ENCODE results near the gene CCDC18.
"Not testable (repeated sequence)": the region's sequence is repeated elsewhere in the genome, so short reads cannot be mapped to it uniquely, and the experiment has no call there.

CCDC18 gene

DNA sequence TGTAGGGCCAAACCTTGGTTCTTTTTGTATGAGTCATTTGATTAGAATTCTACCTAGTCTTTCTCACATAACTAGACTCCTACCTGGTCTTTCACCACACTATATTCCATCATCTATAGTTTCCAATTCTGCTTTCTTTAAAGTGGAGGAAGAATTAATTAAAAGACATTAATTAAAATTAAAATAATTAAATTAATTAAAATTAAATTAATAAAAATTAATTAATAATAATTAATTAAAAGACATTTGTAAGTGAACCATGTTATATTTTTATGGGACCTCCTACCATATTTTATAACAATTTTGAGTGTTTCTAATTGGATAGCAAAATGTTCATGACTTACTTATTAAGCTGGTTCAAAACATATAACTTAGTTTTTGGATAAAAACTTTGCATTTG, 77.4 kb downstream of the CCDC18 start:
- TF ChIP-seq, protein P1, sequence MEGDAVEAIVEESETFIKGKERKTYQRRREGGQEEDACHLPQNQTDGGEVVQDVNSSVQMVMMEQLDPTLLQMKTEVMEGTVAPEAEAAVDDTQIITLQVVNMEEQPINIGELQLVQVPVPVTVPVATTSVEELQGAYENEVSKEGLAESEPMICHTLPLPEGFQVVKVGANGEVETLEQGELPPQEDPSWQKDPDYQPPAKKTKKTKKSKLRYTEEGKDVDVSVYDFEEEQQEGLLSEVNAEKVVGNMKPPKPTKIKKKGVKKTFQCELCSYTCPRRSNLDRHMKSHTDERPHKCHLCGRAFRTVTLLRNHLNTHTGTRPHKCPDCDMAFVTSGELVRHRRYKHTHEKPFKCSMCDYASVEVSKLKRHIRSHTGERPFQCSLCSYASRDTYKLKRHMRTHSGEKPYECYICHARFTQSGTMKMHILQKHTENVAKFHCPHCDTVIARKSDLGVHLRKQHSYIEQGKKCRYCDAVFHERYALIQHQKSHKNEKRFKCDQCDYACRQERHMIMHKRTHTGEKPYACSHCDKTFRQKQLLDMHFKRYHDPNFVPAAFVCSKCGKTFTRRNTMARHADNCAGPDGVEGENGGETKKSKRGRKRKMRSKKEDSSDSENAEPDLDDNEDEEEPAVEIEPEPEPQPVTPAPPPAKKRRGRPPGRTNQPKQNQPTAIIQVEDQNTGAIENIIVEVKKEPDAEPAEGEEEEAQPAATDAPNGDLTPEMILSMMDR (IDR thresholded peaks at IDR 0.05; ENCODE audit: insufficient read depth, low read length, poor library complexity, severe bottlenecking): no peak
- no peaks in the 10 kb centered on the region for H3K27me3 ChIP-seq (replicated peaks; ENCODE audit: control insufficient read depth, insufficient read depth, low read length)
- peaks cover 7% of the 10 kb centered on the region for H3K36me3 ChIP-seq (ENCODE audit: control insufficient read depth, insufficient read depth, low read length)
- no peak for DNase-seq (ENCODE audit: extremely low read depth, insufficient read length)
- no peak overlapping the region for H3K4me3 ChIP-seq (replicated peaks; ENCODE audit: low read depth, low read length)

DNA sequence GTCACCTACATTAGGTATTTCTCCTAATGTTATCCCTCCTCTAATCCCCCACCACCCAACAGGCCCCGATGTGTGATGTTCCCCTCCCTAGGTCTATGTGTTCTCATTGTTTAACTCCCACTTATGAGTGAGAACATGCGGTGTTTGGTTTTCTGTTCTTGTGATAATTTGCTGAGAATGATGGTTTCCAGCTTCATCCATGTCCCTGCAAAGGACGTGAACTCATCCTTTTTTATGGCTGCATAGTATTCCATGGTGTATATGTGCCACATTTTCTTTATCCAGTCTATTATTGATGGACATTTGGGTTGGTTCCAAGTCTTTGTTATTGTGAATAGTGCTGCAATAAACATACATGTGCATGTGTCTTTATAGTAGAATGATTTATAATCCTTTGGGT, 80.2 kb downstream of the CCDC18 start:
- not testable (repeated sequence) for H3K36me3 ChIP-seq (ENCODE audit: control insufficient read depth, insufficient read depth, low read length); DNase-seq (ENCODE audit: extremely low read depth, insufficient read length); H3K4me3 ChIP-seq (replicated peaks; ENCODE audit: low read depth, low read length); H3K27me3 ChIP-seq (replicated peaks; ENCODE audit: control insufficient read depth, insufficient read depth, low read length)

DNA sequence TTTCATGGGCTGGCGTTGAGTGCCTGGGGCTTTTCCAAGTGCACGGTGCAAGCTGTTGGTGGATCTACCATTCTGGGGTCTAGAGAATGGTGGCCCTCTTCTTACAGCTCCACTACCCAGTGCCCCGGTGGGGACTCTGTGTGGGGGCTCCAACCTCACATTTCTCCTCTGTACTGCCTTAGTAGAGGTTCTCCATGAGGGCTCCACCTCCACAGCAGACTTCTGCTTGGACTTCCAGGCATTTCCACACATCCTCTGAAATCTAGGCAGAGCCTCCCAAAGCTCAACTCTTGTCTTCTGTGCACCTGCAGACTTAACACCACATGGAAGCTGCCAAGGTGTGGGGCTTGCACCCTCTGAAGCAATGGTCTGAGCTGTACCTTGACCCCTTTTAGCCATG, 82.1 kb downstream of the CCDC18 start:
- Histone ChIP-seq H3K27me3 (replicated peaks; ENCODE audit: control insufficient read depth, insufficient read depth, low read length) (no peaks in the 10 kb centered on the region), H3K4me3 (replicated peaks; ENCODE audit: low read depth, low read length) (no peak overlapping the region), H3K36me3 (ENCODE audit: control insufficient read depth, insufficient read depth, low read length) (peaks cover 9% of the 10 kb centered on the region)
- no peak for DNase-seq (ENCODE audit: extremely low read depth, insufficient read length)
- TF ChIP-seq, protein P1 (IDR thresholded peaks at IDR 0.05; ENCODE audit: insufficient read depth, low read length, poor library complexity, severe bottlenecking): no peak

DNA sequence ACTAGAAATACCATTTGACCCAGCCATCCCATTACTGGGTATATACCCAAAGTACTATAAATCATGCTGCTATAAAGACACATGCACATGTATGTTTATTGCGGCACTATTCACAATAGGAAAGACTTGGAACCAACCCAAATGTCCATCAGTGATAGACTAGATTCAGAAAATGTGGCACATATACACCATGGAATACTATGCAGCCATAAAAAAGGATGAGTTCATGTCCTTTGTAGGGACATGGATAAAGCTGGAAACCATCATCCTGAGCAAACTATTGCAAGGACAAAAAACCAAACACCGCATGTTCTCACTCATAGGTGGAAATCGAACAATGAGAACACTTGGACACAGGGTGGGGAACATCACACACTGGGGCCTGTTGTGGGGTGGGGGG, 88.4 kb downstream of the CCDC18 start:
- DNase-seq (ENCODE audit: extremely low read depth, insufficient read length): not testable (repeated sequence)

DNA sequence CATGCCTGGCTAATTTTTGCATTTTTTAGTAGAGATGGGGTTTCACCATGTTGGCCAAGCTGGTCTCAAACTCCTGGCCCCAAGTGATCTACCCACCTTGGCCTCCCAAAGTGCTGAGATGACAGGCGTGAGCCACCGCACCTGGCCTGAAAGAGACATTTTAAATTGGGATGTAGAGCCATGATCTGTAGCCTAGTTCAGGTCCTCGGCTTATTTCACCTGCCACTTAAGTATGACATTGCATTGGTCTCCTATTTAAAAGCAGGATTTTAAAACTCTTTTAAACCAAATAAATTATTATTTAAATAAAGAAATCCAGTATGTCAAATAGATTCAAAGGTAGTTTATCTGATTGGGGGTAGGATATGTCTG, 94.7 kb downstream of the CCDC18 start:
- not testable (repeated sequence) for H3K4me3 ChIP-seq (replicated peaks; ENCODE audit: low read depth, low read length); DNase-seq (ENCODE audit: extremely low read depth, insufficient read length); H3K27me3 ChIP-seq (replicated peaks; ENCODE audit: control insufficient read depth, insufficient read depth, low read length); H3K36me3 ChIP-seq (ENCODE audit: control insufficient read depth, insufficient read depth, low read length)

More for the DNA sequence above, 88.4 kb downstream of the CCDC18 start:
- H3K4me3 ChIP-seq (replicated peaks; ENCODE audit: low read depth, low read length); H3K36me3 ChIP-seq (ENCODE audit: control insufficient read depth, insufficient read depth, low read length); H3K27me3 ChIP-seq (replicated peaks; ENCODE audit: control insufficient read depth, insufficient read depth, low read length): not testable (repeated sequence)

DNA sequence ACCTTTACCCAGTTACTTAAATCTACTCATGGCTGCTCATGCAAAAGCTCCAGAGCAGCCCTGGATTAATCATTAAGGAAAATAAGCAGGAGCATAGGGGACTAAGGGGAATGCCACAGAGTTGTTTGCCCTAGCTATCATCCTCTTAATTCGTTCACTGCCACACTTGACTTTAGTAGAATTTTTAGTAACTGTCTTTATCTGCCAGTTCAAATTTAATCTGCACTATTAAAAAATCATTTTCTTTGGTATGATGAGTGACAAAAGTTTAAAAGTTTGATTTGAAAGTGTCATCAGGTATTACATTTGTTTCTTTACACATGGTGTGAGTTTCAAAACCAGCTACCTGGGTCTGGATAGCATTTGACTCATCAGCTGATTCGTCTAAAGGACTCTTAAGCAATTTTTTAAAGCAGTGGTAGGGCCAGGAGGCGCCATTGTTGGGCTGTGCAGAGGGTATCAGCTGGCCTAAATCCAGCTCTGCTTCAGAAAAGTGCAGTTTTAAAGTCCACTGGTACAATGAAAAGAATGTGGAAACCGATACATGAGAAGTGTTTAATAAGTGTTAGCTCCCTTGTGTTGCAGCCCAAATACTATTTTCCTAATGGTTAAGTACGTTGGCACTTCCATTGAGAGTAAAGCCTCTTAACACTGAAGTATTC, 95.2 kb downstream of the CCDC18 start:
- TF ChIP-seq, protein P1 (IDR thresholded peaks at IDR 0.05; ENCODE audit: insufficient read depth, low read length, poor library complexity, severe bottlenecking): no peak

GRCh38 chr1:93277530-93277929, 97.0 kb downstream of the CCDC18 start:
- not testable (repeated sequence) for DNase-seq (ENCODE audit: extremely low read depth, insufficient read length); H3K27me3 ChIP-seq (replicated peaks; ENCODE audit: control insufficient read depth, insufficient read depth, low read length); H3K4me3 ChIP-seq (replicated peaks; ENCODE audit: low read depth, low read length); H3K36me3 ChIP-seq (ENCODE audit: control insufficient read depth, insufficient read depth, low read length)

More for the DNA sequence above, 95.2 kb downstream of the CCDC18 start:
- H3K36me3 ChIP-seq (ENCODE audit: control insufficient read depth, insufficient read depth, low read length): no peaks in the 10 kb centered on the region
- DNase-seq (ENCODE audit: extremely low read depth, insufficient read length): no peak
- no peak overlapping the region for H3K4me3 ChIP-seq (replicated peaks; ENCODE audit: low read depth, low read length)
- no peaks in the 10 kb centered on the region for H3K27me3 ChIP-seq (replicated peaks; ENCODE audit: control insufficient read depth, insufficient read depth, low read length)

- H3K36me3 ChIP-seq (ENCODE audit: control insufficient read depth, insufficient read depth, low read length): no peaks in the 10 kb centered on the region
- H3K4me3 ChIP-seq (replicated peaks; ENCODE audit: low read depth, low read length): no peak overlapping the region
- TF ChIP-seq, protein P1 (IDR thresholded peaks at IDR 0.05; ENCODE audit: insufficient read depth, low read length, poor library complexity, severe bottlenecking): no peak
- DNase-seq (ENCODE audit: extremely low read depth, insufficient read length): no peak
- no peaks in the 10 kb centered on the region for H3K27me3 ChIP-seq (replicated peaks; ENCODE audit: control insufficient read depth, insufficient read depth, low read length)
Observed at GRCh38 chr1:93283496-93283895, 103.0 kb downstream of the CCDC18 start.

Data from GM06990 (cell line).